Stimulated activated CD8-positive, alpha-beta memory T cell treated with anti-CD3 and anti-CD28 coated beads, Interleukin-7, amount 100 ng/mL, for 48 hours (primary cell): ENCODE results near the gene AP1AR.

Source experiments
- DNase-seq, 2 donors: peaks; one replicate each; pipeline ENCODE4 v3.0.0-alpha.2; 2020; ENCODE audit warnings: low read depth in 1 of 2; ENCODE audit errors: extremely low read depth in 1 of 2

The AP1AR gene

DNA sequence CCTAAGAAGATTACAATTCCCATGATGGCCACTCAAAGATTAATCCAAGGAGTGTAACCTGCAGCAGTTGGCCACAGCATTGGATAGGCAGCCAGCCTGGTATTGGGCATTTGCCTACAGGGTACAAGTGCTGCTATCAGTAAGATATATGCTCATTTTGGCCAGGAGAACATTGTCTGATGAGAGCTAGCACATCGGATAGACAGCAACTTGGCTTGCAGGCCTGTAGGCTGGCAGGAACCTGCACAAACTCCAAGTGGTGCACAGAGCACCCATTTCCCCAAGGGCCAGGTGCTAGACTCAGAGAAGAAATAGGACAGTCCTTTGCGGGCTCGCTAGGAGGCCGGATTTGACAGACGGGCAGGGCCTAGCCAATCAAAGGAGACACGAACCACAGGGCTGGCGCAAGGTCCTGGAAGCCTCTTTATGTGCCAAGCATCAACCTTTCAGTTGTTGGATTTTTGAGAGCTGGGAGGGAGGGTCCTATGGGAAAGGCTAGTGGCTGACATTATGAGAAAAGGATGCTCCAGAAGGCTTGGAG, 11.7 kb upstream of the AP1AR start:
- no peak for DNase-seq

- DNase-seq, result no peak
Observed at GRCh38 chr4:112222219-112222955, 9.2 kb upstream of the AP1AR start.

- no peak for DNase-seq
Observed at GRCh38 chr4:112225157-112225556, 6.4 kb upstream of the AP1AR start.

DNA sequence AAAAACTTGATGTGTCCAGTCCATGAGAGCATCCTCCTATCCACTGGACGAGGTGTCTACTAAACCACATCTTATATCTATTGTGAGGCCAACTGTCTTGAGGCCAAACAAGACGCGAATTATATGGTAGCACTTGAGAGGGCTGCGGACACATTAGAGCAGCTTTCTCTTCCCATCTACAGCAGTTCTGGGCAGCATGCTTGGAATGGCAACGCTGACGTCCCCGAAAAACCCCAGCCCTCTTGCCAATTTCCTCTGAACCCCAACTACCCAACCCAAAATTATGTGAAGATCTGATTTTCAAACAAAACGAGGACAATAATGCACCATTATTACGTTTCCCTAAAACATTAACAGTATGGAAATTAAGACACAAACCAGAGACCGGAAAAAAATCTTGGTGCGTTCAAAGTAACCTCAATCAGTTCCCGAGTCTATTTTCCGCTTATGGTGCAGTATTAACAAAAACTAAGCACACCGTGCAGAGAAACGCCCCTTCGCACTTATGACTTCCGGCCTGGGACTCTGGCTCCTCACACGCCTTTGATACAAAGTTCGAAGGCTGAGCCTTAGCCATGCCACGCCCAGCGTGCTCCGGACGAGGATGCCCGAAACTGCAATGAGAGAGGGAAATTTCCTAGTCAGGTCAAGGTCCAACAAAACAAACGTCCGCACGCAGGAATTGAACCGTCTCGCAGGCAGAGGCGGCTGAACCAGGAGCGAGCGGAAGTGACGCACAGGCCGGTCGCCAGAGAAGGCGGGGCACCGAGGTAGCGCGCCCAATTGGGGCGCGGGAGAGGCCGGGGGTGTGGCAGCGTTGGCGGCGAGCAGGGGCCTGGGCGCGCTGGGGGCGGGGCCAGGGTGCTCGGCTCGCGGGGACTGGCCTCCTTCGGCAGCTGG, 458 bp upstream of the AP1AR start:
- peak; percentile 95 for DNase-seq

GRCh38 chr4:112234952-112235609, 3.5 kb downstream of the AP1AR start:
- DNase-seq, result no peak

DNA sequence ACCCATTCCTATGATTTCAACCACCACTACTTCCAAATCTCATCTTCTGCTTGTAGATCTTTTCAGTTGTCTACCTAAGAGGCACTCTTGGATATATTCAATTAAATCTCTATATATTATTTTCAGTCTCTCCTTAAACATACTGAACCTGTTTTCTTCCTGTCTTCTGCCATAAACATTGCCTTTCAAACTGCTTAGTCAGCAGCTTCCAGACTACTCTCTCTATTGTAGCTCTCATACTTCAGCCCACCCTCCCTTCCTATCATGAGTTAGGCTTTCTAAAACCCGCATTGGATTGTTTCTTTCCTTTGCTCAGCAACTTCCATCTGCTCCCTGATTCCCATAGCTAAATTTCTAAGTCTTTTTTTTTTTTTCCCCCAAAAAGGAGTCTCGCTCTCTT, 4.5 kb downstream of the AP1AR start:
- no peak for DNase-seq

DNA sequence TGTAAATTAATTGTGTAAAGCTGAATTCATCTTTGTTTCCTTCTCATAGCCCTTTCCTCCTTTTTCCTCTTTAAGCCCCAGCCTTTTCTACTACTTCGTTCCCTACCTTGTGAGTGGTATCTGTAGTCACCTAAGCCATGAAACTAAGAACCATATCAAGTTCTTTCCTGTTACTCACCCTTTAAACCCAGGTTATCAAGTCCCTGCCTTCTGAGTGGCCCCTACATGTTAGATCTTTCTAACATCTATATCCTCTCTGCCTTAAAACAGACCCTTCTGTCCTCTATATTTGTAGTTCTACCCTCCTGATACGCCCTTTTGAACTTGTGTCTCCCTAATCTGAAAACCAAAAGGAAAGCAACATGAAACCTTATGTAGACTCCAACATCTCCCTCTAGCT, 7.2 kb downstream of the AP1AR start:
- no peak for DNase-seq

- no peak for DNase-seq
Observed at GRCh38 chr4:112245383-112245782, 13.8 kb downstream of the AP1AR start.

DNA sequence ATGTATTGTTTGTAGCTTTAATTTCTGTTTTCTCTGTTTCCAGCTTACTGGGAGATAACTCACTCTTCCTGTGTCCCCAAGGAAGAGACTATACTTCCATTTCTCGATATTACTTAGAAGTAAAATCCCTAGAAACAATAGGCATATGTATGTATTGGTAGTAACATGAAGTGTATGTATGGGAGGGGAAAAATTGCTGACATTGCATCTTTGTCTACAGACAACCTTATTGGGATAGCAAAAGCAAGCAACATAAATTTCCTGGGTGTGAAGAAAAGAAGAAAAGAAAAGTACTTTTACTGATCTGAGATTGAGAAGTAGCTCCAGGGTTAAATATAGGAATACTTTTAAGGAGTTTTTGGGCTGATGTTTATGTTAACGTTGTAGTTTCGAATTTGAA, 15.4 kb downstream of the AP1AR start:
- DNase-seq, result no peak

- no peak for DNase-seq
Observed at GRCh38 chr4:112251019-112251643, 19.5 kb downstream of the AP1AR start.

DNA sequence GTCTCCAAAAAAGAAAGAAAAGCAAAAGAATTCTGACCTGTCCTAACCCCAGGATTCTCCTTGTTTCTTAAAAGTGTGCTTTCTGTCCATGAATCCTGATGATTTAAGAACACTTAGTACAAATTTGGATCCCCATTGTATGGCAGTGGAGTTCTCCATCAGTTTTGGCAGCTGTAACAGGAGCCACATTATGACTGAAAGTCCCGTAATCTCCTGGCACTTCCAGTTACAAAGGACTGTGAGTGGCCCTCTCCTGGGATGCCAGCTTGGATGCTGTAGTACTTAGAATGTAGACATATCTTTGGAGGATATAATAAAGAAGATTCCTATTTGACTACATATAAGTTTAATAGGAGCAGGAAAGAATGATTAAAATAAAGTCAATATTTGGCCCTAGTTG, 20.6 kb downstream of the AP1AR start:
- no peak for DNase-seq

DNA sequence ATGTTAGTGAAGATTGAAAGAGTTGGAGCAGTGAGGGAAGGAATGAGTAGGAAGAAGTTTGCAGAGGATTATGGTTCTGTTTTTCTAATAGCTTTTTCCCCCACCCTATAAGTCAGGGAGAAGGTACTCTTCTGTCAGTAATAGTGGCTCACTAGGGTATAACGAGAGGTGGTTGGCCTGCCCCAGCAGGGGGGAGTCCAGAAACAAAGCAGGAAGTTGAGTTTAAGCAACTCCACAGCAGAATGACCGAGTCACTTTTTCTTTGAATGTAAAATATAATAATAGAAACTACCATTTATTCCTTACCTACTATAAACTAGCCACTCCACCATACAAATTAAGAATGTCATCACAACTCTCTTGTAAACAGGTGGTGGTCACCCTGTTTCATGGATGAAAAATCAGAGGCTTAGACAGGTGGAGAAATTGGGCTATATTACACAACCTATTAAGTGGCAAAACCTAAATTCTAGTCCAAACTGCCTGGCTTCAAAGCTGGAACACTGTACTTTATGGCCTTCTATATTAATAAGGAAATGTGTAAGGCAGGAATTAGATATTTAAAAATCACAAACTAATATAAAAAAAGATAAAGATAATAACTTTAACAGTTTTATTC, 21.9 kb downstream of the AP1AR start:
- no peak for DNase-seq

GRCh38 chr4:112257098-112257497, 25.5 kb downstream of the AP1AR start:
- DNase-seq, result no peak

DNA sequence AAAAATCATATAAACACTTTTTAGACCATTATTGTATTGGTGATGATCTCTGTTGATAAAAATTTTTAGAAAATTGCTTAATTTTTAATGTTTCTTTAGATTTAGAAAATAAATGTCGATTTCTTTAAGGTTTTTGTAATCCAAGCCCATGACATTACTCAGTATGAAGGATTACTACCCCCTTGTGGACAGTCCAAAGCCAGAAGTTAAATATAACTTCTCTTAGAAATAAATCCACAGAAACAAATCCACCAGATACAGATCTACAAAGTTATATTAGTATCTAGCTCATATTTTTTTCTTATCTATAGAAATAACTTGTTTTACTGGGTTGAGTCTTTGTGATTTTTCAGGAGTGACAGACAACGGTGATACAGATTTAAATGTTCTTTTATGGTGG, 35.2 kb downstream of the AP1AR start:
- DNase-seq, result no peak

DNA sequence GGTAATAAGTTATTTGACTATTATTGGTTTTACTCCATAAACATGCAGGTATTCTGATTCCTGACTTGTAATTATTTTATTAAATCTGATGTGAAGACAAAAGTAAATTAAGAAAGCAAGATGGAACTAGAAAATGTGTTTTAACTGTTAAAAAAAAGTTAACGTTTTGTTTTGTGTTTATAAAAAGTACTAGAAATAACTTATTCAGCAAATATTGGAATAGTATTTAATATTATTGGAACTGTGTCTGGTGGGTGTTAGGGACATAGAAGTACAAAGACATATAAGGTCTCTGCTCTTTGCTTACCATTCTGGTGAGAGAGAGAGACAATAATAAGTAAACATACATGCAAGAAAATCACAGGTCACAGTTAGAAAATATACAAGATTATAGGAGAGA, 38.5 kb downstream of the AP1AR start:
- DNase-seq, result no peak

- DNase-seq, result no peak
Observed at GRCh38 chr4:112270640-112271421, 39.2 kb downstream of the AP1AR start.

GRCh38 chr4:112272292-112272691, 40.7 kb downstream of the AP1AR start:
- DNase-seq, result no peak

- no peak for DNase-seq
Observed at GRCh38 chr4:112274959-112275358, 43.4 kb downstream of the AP1AR start.

DNA sequence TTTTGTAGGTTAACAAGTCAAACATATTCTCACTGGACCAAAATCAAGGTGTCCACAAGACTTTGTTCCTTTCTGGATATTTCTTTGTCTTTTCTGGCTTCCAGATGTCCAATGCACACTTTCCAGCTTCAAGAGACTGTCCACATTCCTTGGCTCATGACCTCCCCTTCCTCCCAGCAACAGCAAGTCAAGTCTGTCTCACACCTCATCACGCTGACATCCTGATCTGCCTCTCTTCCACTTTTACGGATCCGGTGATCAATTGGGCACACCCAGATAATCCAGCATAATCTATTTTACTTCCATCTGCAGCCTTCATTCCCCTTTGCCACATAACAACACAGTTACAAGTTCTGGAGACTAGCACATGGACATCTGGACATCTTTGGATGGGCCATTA, 44.5 kb downstream of the AP1AR start:
- no peak for DNase-seq

GRCh38 chr4:112277220-112277619, 45.6 kb downstream of the AP1AR start:
- no peak for DNase-seq
